SK-N-SH treated with all-trans-retinoic acid at 6 μM for 48 hours (cell line): ENCODE measurements around the gene SBK2.

Source experiments
- ATAC-seq: fragments of 200-7000 bp; cut with Tn5 transposase; 3 replicates; pipeline ENCODE4 v1.9.1; 2020; ENCODE audit warnings: mild to moderate bottlenecking, moderate library complexity
- ARNTL ChIP-seq: fragments of 450-650 bp; formaldehyde crosslinking; IDR thresholded peaks from 2 replicates; pipeline ENCODE4 v1.5.0; 2020; ENCODE audit warnings: low read depth, mild to moderate bottlenecking, moderate library complexity, borderline replicate concordance
- BACH2 ChIP-seq: fragments of 250-450 bp; sonication (Bioruptor Pico); IDR thresholded peaks from 2 replicates; pipeline ENCODE4 v1.9.0; 2021; ENCODE audit warnings: mild to moderate bottlenecking, borderline replicate concordance
- CSDC2 ChIP-seq: fragments of 250-450 bp; sonication (Bioruptor Pico); IDR thresholded peaks from 2 replicates; pipeline ENCODE4 v1.5.0; 2020; ENCODE audit warnings: mild to moderate bottlenecking, moderate library complexity
- ESRRG ChIP-seq: fragments of 250-450 bp; sonication (Bioruptor Pico); IDR thresholded peaks from 2 replicates; pipeline ENCODE4 v1.6.1; 2021; ENCODE audit warnings: mild to moderate bottlenecking
- ISL1 ChIP-seq: fragments of 250-450 bp; sonication (Bioruptor Pico); IDR thresholded peaks from 2 replicates; pipeline ENCODE4 v2.1.2; 2022; ENCODE audit warnings: mild to moderate bottlenecking, moderate library complexity
- OSR1 ChIP-seq: fragments of 250-450 bp; sonication (Bioruptor Pico); IDR thresholded peaks from 2 replicates; pipeline ENCODE4 v1.8.0; 2022; ENCODE audit warnings: moderate library complexity, mild to moderate bottlenecking, inconsistent platforms
- PPARA ChIP-seq: fragments of 250-450 bp; sonication (Bioruptor Pico); IDR thresholded peaks from 2 replicates; pipeline ENCODE4 v1.5.0; 2020; ENCODE audit warnings: mild to moderate bottlenecking, borderline replicate concordance
- RARB ChIP-seq: fragments of 250-450 bp; sonication (Bioruptor Pico); IDR thresholded peaks from 2 replicates; pipeline ENCODE4 v1.8.0; 2021; ENCODE audit warnings: mild to moderate bottlenecking, moderate library complexity
- SNAI2 ChIP-seq: fragments of 250-450 bp; sonication (Bioruptor Pico); IDR thresholded peaks from 2 replicates; pipeline ENCODE4 v1.5.0; 2020; ENCODE audit warnings: mild to moderate bottlenecking, moderate library complexity
- TCF4 ChIP-seq: fragments of 250-450 bp; sonication (Bioruptor Pico); IDR thresholded peaks from 2 replicates; pipeline ENCODE4 v1.8.0; 2021; ENCODE audit warnings: mild to moderate bottlenecking, moderate library complexity, borderline replicate concordance
- ZFP3 ChIP-seq: fragments of 250-450 bp; sonication (Bioruptor Pico); IDR thresholded peaks from 2 replicates; pipeline ENCODE4 v1.5.0; 2020; ENCODE audit warnings: mild to moderate bottlenecking, moderate library complexity
- ZFP30 ChIP-seq: fragments of 450-650 bp; formaldehyde crosslinking; IDR thresholded peaks from 2 replicates; pipeline ENCODE4 v1.5.0; 2022; ENCODE audit warnings: mild to moderate bottlenecking, moderate library complexity
- ZNF565 ChIP-seq: fragments of 450-650 bp; formaldehyde crosslinking; conservative IDR thresholded peaks from 2 replicates; pipeline ENCODE4 v1.5.0; 2020; ENCODE audit warnings: low read depth, mild to moderate bottlenecking, moderate library complexity
- ZNF8 ChIP-seq: fragments of 450-650 bp; formaldehyde crosslinking; IDR thresholded peaks from 2 replicates; pipeline ENCODE4 v1.5.0; 2020; ENCODE audit warnings: mild to moderate bottlenecking, moderate library complexity
- TF ChIP-seq, protein P1 (sequence below): fragments of 250-450 bp; sonication (Bioruptor Pico); IDR thresholded peaks from 2 replicates; pipeline ENCODE4 v1.5.1; 2021; ENCODE audit warnings: mild to moderate bottlenecking, moderate library complexity
- TF ChIP-seq, protein P2 (sequence below): fragments of 250-450 bp; sonication (Bioruptor Pico); IDR thresholded peaks from 2 replicates; pipeline ENCODE4 v1.5.1; 2020; ENCODE audit warnings: low read depth, mild to moderate bottlenecking, moderate library complexity
- TF ChIP-seq, protein P3 (sequence below): fragments of 250-450 bp; sonication (Bioruptor Pico); IDR thresholded peaks from 2 replicates; pipeline ENCODE4 v1.8.0; 2020; ENCODE audit warnings: mild to moderate bottlenecking, moderate library complexity, borderline replicate concordance
- TF ChIP-seq, protein P4 (sequence below): fragments of 250-450 bp; sonication (Bioruptor Pico); IDR thresholded peaks from 2 replicates; pipeline ENCODE4 v1.8.0; 2021; ENCODE audit warnings: low read depth, mild to moderate bottlenecking, moderate library complexity, borderline replicate concordance
- TF ChIP-seq, protein P5 (sequence below): fragments of 250-450 bp; sonication (Bioruptor Pico); IDR thresholded peaks from 2 replicates; pipeline ENCODE4 v1.5.0; 2020; ENCODE audit warnings: mild to moderate bottlenecking, moderate library complexity

Gene SBK2

DNA sequence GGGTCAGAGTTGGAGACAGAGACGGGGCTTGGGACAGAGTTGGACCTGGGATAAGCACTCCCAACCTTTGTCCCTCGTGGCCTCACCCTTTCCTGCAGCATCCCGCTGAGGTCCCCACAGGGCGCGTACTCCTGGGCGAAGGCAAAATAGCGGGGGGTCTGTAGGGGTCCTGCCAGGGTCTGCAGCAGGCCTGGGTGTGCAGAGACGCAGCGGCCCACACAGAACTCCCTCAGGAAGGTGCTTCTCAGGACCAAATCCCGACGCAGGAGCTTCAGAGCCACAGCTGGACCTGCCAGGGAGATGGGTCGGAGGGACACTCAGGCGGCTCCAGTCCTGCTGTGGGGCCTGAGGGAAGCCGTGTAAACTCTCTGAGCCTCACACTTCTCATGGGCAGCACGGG is 7.1 kb upstream of the SBK2 start:
- ATAC-seq = no peak
- TF ChIP-seq OSR1 (CRISPR knock-in tag) = no peak
- TF ChIP-seq, protein P1, sequence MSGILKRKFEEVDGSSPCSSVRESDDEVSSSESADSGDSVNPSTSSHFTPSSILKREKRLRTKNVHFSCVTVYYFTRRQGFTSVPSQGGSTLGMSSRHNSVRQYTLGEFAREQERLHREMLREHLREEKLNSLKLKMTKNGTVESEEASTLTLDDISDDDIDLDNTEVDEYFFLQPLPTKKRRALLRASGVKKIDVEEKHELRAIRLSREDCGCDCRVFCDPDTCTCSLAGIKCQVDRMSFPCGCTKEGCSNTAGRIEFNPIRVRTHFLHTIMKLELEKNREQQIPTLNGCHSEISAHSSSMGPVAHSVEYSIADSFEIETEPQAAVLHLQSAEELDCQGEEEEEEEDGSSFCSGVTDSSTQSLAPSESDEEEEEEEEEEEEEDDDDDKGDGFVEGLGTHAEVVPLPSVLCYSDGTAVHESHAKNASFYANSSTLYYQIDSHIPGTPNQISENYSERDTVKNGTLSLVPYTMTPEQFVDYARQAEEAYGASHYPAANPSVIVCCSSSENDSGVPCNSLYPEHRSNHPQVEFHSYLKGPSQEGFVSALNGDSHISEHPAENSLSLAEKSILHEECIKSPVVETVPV = no peak
- TF ChIP-seq, protein P2, sequence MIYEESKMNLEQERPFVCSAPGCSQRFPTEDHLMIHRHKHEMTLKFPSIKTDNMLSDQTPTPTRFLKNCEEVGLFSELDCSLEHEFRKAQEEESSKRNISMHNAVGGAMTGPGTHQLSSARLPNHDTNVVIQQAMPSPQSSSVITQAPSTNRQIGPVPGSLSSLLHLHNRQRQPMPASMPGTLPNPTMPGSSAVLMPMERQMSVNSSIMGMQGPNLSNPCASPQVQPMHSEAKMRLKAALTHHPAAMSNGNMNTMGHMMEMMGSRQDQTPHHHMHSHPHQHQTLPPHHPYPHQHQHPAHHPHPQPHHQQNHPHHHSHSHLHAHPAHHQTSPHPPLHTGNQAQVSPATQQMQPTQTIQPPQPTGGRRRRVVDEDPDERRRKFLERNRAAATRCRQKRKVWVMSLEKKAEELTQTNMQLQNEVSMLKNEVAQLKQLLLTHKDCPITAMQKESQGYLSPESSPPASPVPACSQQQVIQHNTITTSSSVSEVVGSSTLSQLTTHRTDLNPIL (CRISPR knock-in tag) = no peak
- no peak for TF ChIP-seq SNAI2 (CRISPR knock-in tag)
- TF ChIP-seq, protein P3, sequence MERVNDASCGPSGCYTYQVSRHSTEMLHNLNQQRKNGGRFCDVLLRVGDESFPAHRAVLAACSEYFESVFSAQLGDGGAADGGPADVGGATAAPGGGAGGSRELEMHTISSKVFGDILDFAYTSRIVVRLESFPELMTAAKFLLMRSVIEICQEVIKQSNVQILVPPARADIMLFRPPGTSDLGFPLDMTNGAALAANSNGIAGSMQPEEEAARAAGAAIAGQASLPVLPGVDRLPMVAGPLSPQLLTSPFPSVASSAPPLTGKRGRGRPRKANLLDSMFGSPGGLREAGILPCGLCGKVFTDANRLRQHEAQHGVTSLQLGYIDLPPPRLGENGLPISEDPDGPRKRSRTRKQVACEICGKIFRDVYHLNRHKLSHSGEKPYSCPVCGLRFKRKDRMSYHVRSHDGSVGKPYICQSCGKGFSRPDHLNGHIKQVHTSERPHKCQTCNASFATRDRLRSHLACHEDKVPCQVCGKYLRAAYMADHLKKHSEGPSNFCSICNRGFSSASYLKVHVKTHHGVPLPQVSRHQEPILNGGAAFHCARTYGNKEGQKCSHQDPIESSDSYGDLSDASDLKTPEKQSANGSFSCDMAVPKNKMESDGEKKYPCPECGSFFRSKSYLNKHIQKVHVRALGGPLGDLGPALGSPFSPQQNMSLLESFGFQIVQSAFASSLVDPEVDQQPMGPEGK (CRISPR knock-in tag) = no peak
- no peak for TF ChIP-seq ZNF8
- TF ChIP-seq TCF4 = no peak
- no peak for TF ChIP-seq ESRRG (CRISPR knock-in tag)

DNA sequence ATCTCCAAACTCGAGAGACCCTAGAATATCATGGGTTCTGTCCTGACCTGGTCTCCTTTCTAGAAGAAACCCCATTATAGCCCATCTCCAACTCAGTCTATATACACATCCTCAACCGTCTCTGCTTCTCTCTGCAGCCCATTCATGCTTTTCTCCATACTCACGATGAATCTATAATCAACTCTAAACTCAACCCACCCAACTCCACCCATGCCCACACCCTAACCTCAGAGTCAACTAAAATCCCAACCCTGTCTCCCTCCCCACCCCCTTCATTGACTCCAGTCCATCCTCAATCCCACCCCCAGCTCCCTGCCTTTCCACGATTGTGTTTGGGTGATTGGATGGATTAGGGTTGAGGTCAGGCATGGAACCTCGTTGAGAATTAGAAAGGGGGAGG is 6.6 kb upstream of the SBK2 start:
- TF ChIP-seq ARNTL (no peak), PPARA (CRISPR knock-in tag) (no peak), BACH2 (CRISPR knock-in tag) (no peak), OSR1 (CRISPR knock-in tag) (no peak), ZNF565 (no peak), RARB (CRISPR knock-in tag) (no peak), ESRRG (CRISPR knock-in tag) (no peak), TCF4 (no peak), ZFP30 (no peak), ISL1 (CRISPR knock-in tag) (no peak), ZFP3 (CRISPR knock-in tag) (no peak)
- TF ChIP-seq, protein P4, sequence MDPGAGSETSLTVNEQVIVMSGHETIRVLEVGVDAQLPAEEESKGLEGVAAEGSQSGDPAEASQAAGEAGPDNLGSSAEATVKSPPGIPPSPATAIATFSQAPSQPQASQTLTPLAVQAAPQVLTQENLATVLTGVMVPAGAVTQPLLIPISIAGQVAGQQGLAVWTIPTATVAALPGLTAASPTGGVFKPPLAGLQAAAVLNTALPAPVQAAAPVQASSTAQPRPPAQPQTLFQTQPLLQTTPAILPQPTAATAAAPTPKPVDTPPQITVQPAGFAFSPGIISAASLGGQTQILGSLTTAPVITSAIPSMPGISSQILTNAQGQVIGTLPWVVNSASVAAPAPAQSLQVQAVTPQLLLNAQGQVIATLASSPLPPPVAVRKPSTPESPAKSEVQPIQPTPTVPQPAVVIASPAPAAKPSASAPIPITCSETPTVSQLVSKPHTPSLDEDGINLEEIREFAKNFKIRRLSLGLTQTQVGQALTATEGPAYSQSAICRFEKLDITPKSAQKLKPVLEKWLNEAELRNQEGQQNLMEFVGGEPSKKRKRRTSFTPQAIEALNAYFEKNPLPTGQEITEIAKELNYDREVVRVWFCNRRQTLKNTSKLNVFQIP (CRISPR knock-in tag) = no peak
- TF ChIP-seq, protein P3 (CRISPR knock-in tag) = no peak
- TF ChIP-seq, protein P5, sequence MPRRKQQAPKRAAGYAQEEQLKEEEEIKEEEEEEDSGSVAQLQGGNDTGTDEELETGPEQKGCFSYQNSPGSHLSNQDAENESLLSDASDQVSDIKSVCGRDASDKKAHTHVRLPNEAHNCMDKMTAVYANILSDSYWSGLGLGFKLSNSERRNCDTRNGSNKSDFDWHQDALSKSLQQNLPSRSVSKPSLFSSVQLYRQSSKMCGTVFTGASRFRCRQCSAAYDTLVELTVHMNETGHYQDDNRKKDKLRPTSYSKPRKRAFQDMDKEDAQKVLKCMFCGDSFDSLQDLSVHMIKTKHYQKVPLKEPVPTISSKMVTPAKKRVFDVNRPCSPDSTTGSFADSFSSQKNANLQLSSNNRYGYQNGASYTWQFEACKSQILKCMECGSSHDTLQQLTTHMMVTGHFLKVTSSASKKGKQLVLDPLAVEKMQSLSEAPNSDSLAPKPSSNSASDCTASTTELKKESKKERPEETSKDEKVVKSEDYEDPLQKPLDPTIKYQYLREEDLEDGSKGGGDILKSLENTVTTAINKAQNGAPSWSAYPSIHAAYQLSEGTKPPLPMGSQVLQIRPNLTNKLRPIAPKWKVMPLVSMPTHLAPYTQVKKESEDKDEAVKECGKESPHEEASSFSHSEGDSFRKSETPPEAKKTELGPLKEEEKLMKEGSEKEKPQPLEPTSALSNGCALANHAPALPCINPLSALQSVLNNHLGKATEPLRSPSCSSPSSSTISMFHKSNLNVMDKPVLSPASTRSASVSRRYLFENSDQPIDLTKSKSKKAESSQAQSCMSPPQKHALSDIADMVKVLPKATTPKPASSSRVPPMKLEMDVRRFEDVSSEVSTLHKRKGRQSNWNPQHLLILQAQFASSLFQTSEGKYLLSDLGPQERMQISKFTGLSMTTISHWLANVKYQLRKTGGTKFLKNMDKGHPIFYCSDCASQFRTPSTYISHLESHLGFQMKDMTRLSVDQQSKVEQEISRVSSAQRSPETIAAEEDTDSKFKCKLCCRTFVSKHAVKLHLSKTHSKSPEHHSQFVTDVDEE (CRISPR knock-in tag) = no peak
- no peak for ATAC-seq

DNA sequence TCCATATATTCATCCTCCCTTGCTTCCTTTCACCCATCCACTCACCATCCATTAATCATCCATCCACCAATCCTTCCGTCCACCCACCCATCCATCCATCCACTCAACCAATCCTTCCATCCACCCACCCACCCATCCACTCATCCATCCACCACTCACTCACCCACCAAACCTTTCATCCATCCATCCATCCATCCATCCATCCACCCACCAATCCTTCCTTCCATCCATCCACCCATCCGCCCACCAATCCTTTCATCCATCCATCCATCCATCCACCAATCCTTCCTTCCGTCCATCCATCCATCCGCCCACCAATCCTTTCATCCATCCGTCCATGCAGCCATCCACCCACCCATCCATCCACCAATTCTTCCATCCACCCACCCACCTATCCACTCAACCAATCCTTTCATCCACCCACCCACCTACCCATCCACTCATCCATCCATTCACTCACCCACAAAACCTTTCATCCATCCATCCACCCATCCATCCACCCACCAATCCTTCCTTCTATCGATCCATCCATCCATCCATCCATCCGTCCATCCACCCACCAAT is 5.4 kb upstream of the SBK2 start:
- ATAC-seq = no peak
- no peak for TF ChIP-seq RARB (CRISPR knock-in tag)
- TF ChIP-seq, protein P4 (CRISPR knock-in tag) = no peak
- TF ChIP-seq ESRRG (CRISPR knock-in tag) = no peak
- TF ChIP-seq, protein P1 = no peak
- TF ChIP-seq PPARA (CRISPR knock-in tag) = no peak
- TF ChIP-seq, protein P3 (CRISPR knock-in tag) = no peak
- no peak for TF ChIP-seq ARNTL
- no peak for TF ChIP-seq SNAI2 (CRISPR knock-in tag)
- no peak for TF ChIP-seq CSDC2
- no peak for TF ChIP-seq ZNF8
